ENCODE results near the gene ERCC4. TPM values are rescaled to one million over a fixed set of nuclear protein-coding genes. Genes with fewer than 3 reads are reported as not detected.
"Not testable (repeated sequence)": the region's sequence is repeated elsewhere in the genome, so short reads cannot be mapped to it uniquely, and the experiment has no call there.

Gene ERCC4
- total and polyA plus RNA-seq, 4 donors: 1.5 to 11.2 (median 6.3) TPM

GRCh38 chr16:13904179-13904691 lies 15.7 kb upstream of the ERCC4 start:
- no peak for TF ChIP-seq CTCF (IDR thresholded peaks at IDR 0.05; ENCODE audit: control extremely low read depth, extremely low read depth)
- Histone ChIP-seq H3K27me3 (ENCODE audit: control insufficient read depth in 3 of 3, insufficient read depth in 3 of 3, low read length in 2 of 3) (peaks cover 0 to 3% (median 0%) of the 10 kb centered on the region in 3 donors), H3K27ac (ENCODE audit: low read depth in 1 of 2, low read length in 1 of 2) (no peak overlapping the region), H3K9ac (ENCODE audit: insufficient read depth in 1 of 2, low read length in 2 of 2) (no peak overlapping the region), H3K9me3 (ENCODE audit: control insufficient read depth in 4 of 4, insufficient read depth in 3 of 4, low read length in 3 of 4) (no peaks in the 10 kb centered on the region), H3K36me3 (ENCODE audit: control insufficient read depth in 4 of 4, insufficient read depth in 4 of 4, low read length in 4 of 4) (no peaks in the 10 kb centered on the region), H3K4me1 (ENCODE audit: control insufficient read depth in 5 of 5, insufficient read depth in 5 of 5, low read length in 5 of 5) (peaks cover 0 to 3% (median 0%) of the 10 kb centered on the region in 5 donors), H3K4me3 (no peak overlapping the region)
- DNase-seq (no peak), ATAC-seq (ENCODE audit: insufficient read depth, low FRiP score) (no peak)
- WGBS, 2 donors: 60% methylated on average over 1 of the region's 1 CpG

GRCh38 chr16:13904822-13905221 lies 15.1 kb upstream of the ERCC4 start:
- not testable (repeated sequence) for H3K36me3 ChIP-seq (ENCODE audit: control insufficient read depth in 4 of 4, insufficient read depth in 4 of 4, low read length in 4 of 4); H3K9ac ChIP-seq (ENCODE audit: insufficient read depth in 1 of 2, low read length in 2 of 2); H3K9me3 ChIP-seq (ENCODE audit: control insufficient read depth in 4 of 4, insufficient read depth in 3 of 4, low read length in 3 of 4); H3K27me3 ChIP-seq (ENCODE audit: control insufficient read depth in 3 of 3, insufficient read depth in 3 of 3, low read length in 2 of 3); H3K27ac ChIP-seq (ENCODE audit: low read depth in 1 of 2, low read length in 1 of 2); DNase-seq; H3K4me1 ChIP-seq (ENCODE audit: control insufficient read depth in 5 of 5, insufficient read depth in 5 of 5, low read length in 5 of 5); ATAC-seq (ENCODE audit: insufficient read depth, low FRiP score); H3K4me3 ChIP-seq
- WGBS, 2 donors: 37 to 49% methylated on average over 8 to 9 of the region's 9 CpGs

- 81 to 84% methylated on average over 10 of the region's 10 CpGs for WGBS, 2 donors
- no peaks in the 10 kb centered on the region for H3K9me3 ChIP-seq (ENCODE audit: control insufficient read depth in 4 of 4, insufficient read depth in 3 of 4, low read length in 3 of 4)
- ATAC-seq (ENCODE audit: insufficient read depth, low FRiP score): no peak
- H3K27me3 ChIP-seq (ENCODE audit: control insufficient read depth in 3 of 3, insufficient read depth in 3 of 3, low read length in 2 of 3): peaks cover 0 to 3% (median 0%) of the 10 kb centered on the region in 3 donors
- no peaks in the 10 kb centered on the region for H3K36me3 ChIP-seq (ENCODE audit: control insufficient read depth in 4 of 4, insufficient read depth in 4 of 4, low read length in 4 of 4)
- peaks cover 0 to 11% (median 0%) of the 10 kb centered on the region in 5 donors for H3K4me1 ChIP-seq (ENCODE audit: control insufficient read depth in 5 of 5, insufficient read depth in 5 of 5, low read length in 5 of 5)
- no peak overlapping the region for H3K27ac ChIP-seq (ENCODE audit: low read depth in 1 of 2, low read length in 1 of 2)
- no peak for DNase-seq
- H3K4me3 ChIP-seq: no peak overlapping the region
- no peak for TF ChIP-seq CTCF (IDR thresholded peaks at IDR 0.05; ENCODE audit: control extremely low read depth, extremely low read depth)
- no peak overlapping the region for H3K9ac ChIP-seq (ENCODE audit: insufficient read depth in 1 of 2, low read length in 2 of 2)
Observed at GRCh38 chr16:13906168-13907089, 13.5 kb upstream of the ERCC4 start.

- ATAC-seq (ENCODE audit: insufficient read depth, low FRiP score) (no peak), DNase-seq (no peak)
- Histone ChIP-seq H3K4me1 (ENCODE audit: control insufficient read depth in 5 of 5, insufficient read depth in 5 of 5, low read length in 5 of 5) (peaks cover 0 to 11% (median 0%) of the 10 kb centered on the region in 5 donors), H3K36me3 (ENCODE audit: control insufficient read depth in 4 of 4, insufficient read depth in 4 of 4, low read length in 4 of 4) (no peaks in the 10 kb centered on the region), H3K9ac (ENCODE audit: insufficient read depth in 1 of 2, low read length in 2 of 2) (no peak overlapping the region), H3K4me3 (no peak overlapping the region), H3K27me3 (ENCODE audit: control insufficient read depth in 3 of 3, insufficient read depth in 3 of 3, low read length in 2 of 3) (peaks cover 0 to 3% (median 0%) of the 10 kb centered on the region in 3 donors), H3K27ac (ENCODE audit: low read depth in 1 of 2, low read length in 1 of 2) (no peak overlapping the region), H3K9me3 (ENCODE audit: control insufficient read depth in 4 of 4, insufficient read depth in 3 of 4, low read length in 3 of 4) (no peaks in the 10 kb centered on the region)
- no peak for TF ChIP-seq CTCF (IDR thresholded peaks at IDR 0.05; ENCODE audit: control extremely low read depth, extremely low read depth)
- WGBS, 2 donors: 53 to 67% methylated on average over 3 of the region's 3 CpGs
Observed at GRCh38 chr16:13907431-13907830, 12.5 kb upstream of the ERCC4 start.

All from lung (tissue), 12 donors.